ENCODE results near the gene ATP8A2.
"Not testable (repeated sequence)": the region's sequence is repeated elsewhere in the genome, so short reads cannot be mapped to it uniquely, and the experiment has no call there.

The ATP8A2 gene

GRCh38 chr13:26058704-26059103 lies 686.9 kb downstream of the ATP8A2 start:
- no peak for DNase-seq (ENCODE audit: low read depth in 1 of 2, low spot score in 1 of 2)

GRCh38 chr13:26060357-26060756 lies 688.6 kb downstream of the ATP8A2 start:
- no peak for DNase-seq (ENCODE audit: low read depth in 1 of 2, low spot score in 1 of 2)

- DNase-seq (ENCODE audit: low read depth in 1 of 2, low spot score in 1 of 2), result no peak
Measured at GRCh38 chr13:26061256-26061655, 689.5 kb downstream of the ATP8A2 start.

GRCh38 chr13:26061947-26062346 lies 690.2 kb downstream of the ATP8A2 start:
- DNase-seq (ENCODE audit: low read depth in 1 of 2, low spot score in 1 of 2), result no peak

GRCh38 chr13:26062853-26063444 lies 691.2 kb downstream of the ATP8A2 start:
- peak in 1 of 2 donors; percentile 30 for DNase-seq (ENCODE audit: low read depth in 1 of 2, low spot score in 1 of 2)

GRCh38 chr13:26066492-26066891 lies 694.7 kb downstream of the ATP8A2 start:
- DNase-seq (ENCODE audit: low read depth in 1 of 2, low spot score in 1 of 2), result not testable (repeated sequence)

GRCh38 chr13:26067601-26068000 lies 695.8 kb downstream of the ATP8A2 start:
- no peak for DNase-seq (ENCODE audit: low read depth in 1 of 2, low spot score in 1 of 2)

GRCh38 chr13:26068372-26068771 lies 696.6 kb downstream of the ATP8A2 start:
- DNase-seq (ENCODE audit: low read depth in 1 of 2, low spot score in 1 of 2), result not testable (repeated sequence)

- not testable (repeated sequence) for DNase-seq (ENCODE audit: low read depth in 1 of 2, low spot score in 1 of 2)
Measured at GRCh38 chr13:26069642-26070041, 697.9 kb downstream of the ATP8A2 start.

GRCh38 chr13:26071691-26072090 lies 699.9 kb downstream of the ATP8A2 start:
- no peak for DNase-seq (ENCODE audit: low read depth in 1 of 2, low spot score in 1 of 2)

GRCh38 chr13:26072335-26072734 lies 700.6 kb downstream of the ATP8A2 start:
- not testable (repeated sequence) for DNase-seq (ENCODE audit: low read depth in 1 of 2, low spot score in 1 of 2)

GRCh38 chr13:26074706-26075105 lies 702.9 kb downstream of the ATP8A2 start:
- DNase-seq (ENCODE audit: low read depth in 1 of 2, low spot score in 1 of 2), result no peak

Data from activated CD4-positive, alpha-beta T cell treated with anti-CD3 and anti-CD28 coated beads, Interleukin-2, amount 50 U/mL, for 24 hours (primary cell).